Activated CD4-positive, CD25-positive, alpha-beta regulatory T cell (primary cell): Measurements from ENCODE around the gene CCDC18.
"Not testable (repeated sequence)": the region's sequence is repeated elsewhere in the genome, so short reads cannot be mapped to it uniquely, and the experiment has no call there.

Experiments used
- DNase-seq, 4 experiments: peaks; one replicate each; lab custom pipeline; 2025; lab: John Stamatoyannopoulos, UW

The CCDC18 gene

GRCh38 chr1:93180723-93181613, at the start of gene CCDC18:
TSS of gene CCDC18 (plus strand) at chr1:93180724. CDS start at chr1:93183362, 2,638 bp downstream.
- peak; percentile 27 to 44 (median 34) for DNase-seq

GRCh38 chr1:93132638-93133037, 47.9 kb upstream of the CCDC18 start:
- no peak for DNase-seq

- no peak for DNase-seq
Observed at GRCh38 chr1:93136445-93136844, 44.1 kb upstream of the CCDC18 start.

- DNase-seq, result no peak
Observed at GRCh38 chr1:93137604-93138292, 42.8 kb upstream of the CCDC18 start.

GRCh38 chr1:93140106-93140505, 40.4 kb upstream of the CCDC18 start:
- DNase-seq, result no peak

- no peak for DNase-seq
Observed at GRCh38 chr1:93142161-93142560, 38.4 kb upstream of the CCDC18 start.

- DNase-seq, result no peak
Observed at GRCh38 chr1:93143136-93143535, 37.4 kb upstream of the CCDC18 start.

GRCh38 chr1:93143769-93144168, 36.8 kb upstream of the CCDC18 start:
- no peak for DNase-seq

- DNase-seq, result no peak
Observed at GRCh38 chr1:93148001-93148400, 32.5 kb upstream of the CCDC18 start.

- DNase-seq, result no peak
Observed at GRCh38 chr1:93150729-93151128, 29.8 kb upstream of the CCDC18 start.

GRCh38 chr1:93151474-93151873, 29.1 kb upstream of the CCDC18 start:
- no peak for DNase-seq

- no peak for DNase-seq
Observed at GRCh38 chr1:93152835-93153234, 27.7 kb upstream of the CCDC18 start.

- no peak for DNase-seq
Observed at GRCh38 chr1:93154898-93155297, 25.6 kb upstream of the CCDC18 start.

- no peak for DNase-seq
Observed at GRCh38 chr1:93155335-93155734, 25.2 kb upstream of the CCDC18 start.

GRCh38 chr1:93159337-93159736, 21.2 kb upstream of the CCDC18 start:
- no peak for DNase-seq

- not testable (repeated sequence) for DNase-seq
Observed at GRCh38 chr1:93163314-93163713, 17.2 kb upstream of the CCDC18 start.

GRCh38 chr1:93164816-93165215, 15.7 kb upstream of the CCDC18 start:
- DNase-seq, result no peak

GRCh38 chr1:93165895-93166294, 14.6 kb upstream of the CCDC18 start:
- not testable (repeated sequence) for DNase-seq

- DNase-seq, result no peak
Observed at GRCh38 chr1:93167006-93167405, 13.5 kb upstream of the CCDC18 start.

GRCh38 chr1:93170141-93170678, 10.3 kb upstream of the CCDC18 start:
- not testable (repeated sequence) for DNase-seq

GRCh38 chr1:93171549-93172034, 8.9 kb upstream of the CCDC18 start:
- no peak for DNase-seq

GRCh38 chr1:93172778-93173177, 7.7 kb upstream of the CCDC18 start:
- DNase-seq, result no peak

- DNase-seq, result not testable (repeated sequence)
Observed at GRCh38 chr1:93174638-93175037, 5.9 kb upstream of the CCDC18 start.
